C4-2B (cell line): ENCODE data around the gene OR52B4.

Experiments used
- CTCF ChIP-seq: fragments of 450-650 bp; conservative IDR thresholded peaks from 2 replicates; pipeline ENCODE4 v1.5.1; 2017; ENCODE audit warnings: mild to moderate bottlenecking
- ZFX ChIP-seq: fragments of 450-650 bp; IDR thresholded peaks from 2 replicates; pipeline ENCODE4 v1.6.1; 2017

- TF ChIP-seq CTCF (no peak), ZFX (no peak)
Observed at GRCh38 chr11:4368286-4368685, at the start of gene OR52B4.
